Spleen (tissue), 7 donors: ENCODE data around the gene ING2.

Experiments used
- POLR2A ChIP-seq, 3 donors: fragments of 450-650 bp; IDR thresholded peaks; one replicate each; pipeline ENCODE4 v1.5.1; 2017; ENCODE audit warnings: antibody characterized with exemption in 3 of 3, mild to moderate bottlenecking in 1 of 3
- TF ChIP-seq, protein P1 (sequence below), 11 experiments: fragments of 200-600 bp in 7 of 11; fragments of 450-650 bp in 4 of 11; sonication (generic) in 4 of 11; IDR thresholded peaks in 8 of 11; conservative IDR thresholded peaks in 3 of 11; 1 replicate in 7 of 11; 2 replicates in 4 of 11; pipeline versions ENCODE4 v1.4.0 to v1.8.0; 2016 to 2021; ENCODE audit warnings: antibody characterized with exemption in 11 of 11, inconsistent platforms in 4 of 11, mild to moderate bottlenecking in 1 of 11
- donor health status: DM: no; HTN: no; CAD: no; lungs with moderate emphysema.
- donor health status: DM: no; HTN: no; CAD: no.
- donor health status: DM: no; HTN: no; CAD: no.

GRCh38 chr4:183478926-183479325 is 25.9 kb upstream of the ING2 start:
- TF ChIP-seq, protein P1, sequence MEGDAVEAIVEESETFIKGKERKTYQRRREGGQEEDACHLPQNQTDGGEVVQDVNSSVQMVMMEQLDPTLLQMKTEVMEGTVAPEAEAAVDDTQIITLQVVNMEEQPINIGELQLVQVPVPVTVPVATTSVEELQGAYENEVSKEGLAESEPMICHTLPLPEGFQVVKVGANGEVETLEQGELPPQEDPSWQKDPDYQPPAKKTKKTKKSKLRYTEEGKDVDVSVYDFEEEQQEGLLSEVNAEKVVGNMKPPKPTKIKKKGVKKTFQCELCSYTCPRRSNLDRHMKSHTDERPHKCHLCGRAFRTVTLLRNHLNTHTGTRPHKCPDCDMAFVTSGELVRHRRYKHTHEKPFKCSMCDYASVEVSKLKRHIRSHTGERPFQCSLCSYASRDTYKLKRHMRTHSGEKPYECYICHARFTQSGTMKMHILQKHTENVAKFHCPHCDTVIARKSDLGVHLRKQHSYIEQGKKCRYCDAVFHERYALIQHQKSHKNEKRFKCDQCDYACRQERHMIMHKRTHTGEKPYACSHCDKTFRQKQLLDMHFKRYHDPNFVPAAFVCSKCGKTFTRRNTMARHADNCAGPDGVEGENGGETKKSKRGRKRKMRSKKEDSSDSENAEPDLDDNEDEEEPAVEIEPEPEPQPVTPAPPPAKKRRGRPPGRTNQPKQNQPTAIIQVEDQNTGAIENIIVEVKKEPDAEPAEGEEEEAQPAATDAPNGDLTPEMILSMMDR (IDR thresholded peaks at IDR 0.05 in 8 of 11, conservative IDR thresholded peaks at IDR 0.05 in 3 of 11) = no peak
- no peak for TF ChIP-seq POLR2A (IDR thresholded peaks at IDR 0.05)
